HepG2 (cell line): ENCODE results near the gene KLHL36. TPM values are rescaled to one million over a fixed set of nuclear protein-coding genes. Genes with fewer than 3 reads are reported as not detected.
A peak's percentile ranks its signal among the peaks of the same experiment; 100 is the strongest.

Source experiments
- ARID5B ChIP-seq: IDR thresholded peaks from 2 replicates; pipeline ENCODE4 v1.4.0; 2020; ENCODE audit warnings: mild to moderate bottlenecking, missing genetic modification reagents
- CEBPG ChIP-seq: IDR thresholded peaks from 2 replicates; pipeline ENCODE4 v1.6.1; 2016
- DNMT1 ChIP-seq: sonication (generic); formaldehyde crosslinking; IDR thresholded peaks from 2 replicates; pipeline ENCODE4 v1.5.1; 2020; ENCODE audit warnings: mild to moderate bottlenecking, missing genetic modification reagents
- GTF3A ChIP-seq: sonication (generic); formaldehyde crosslinking; conservative IDR thresholded peaks from 2 replicates; pipeline ENCODE4 v1.4.0; 2020; ENCODE audit warnings: mild to moderate bottlenecking, missing genetic modification reagents
- HIC2 ChIP-seq: sonication (generic); formaldehyde crosslinking; IDR thresholded peaks from 2 replicates; pipeline ENCODE4 v1.9.0; 2022; ENCODE audit warnings: low read depth, missing genetic modification reagents
- SP4 ChIP-seq: sonication (generic); formaldehyde crosslinking; IDR thresholded peaks from 2 replicates; pipeline ENCODE4 v1.8.1; 2023; ENCODE audit warnings: mild to moderate bottlenecking, missing genetic modification reagents
- TCF12 ChIP-seq, 2 experiments: fragments of 450-650 bp in 1 of 2; sonication (generic) in 1 of 2; formaldehyde crosslinking in 1 of 2; IDR thresholded peaks; 2 replicates each; pipeline versions ENCODE4 v1.6.1 to v1.8.0; 2017 to 2022; ENCODE audit warnings: antibody characterized with exemption in 1 of 2, mild to moderate bottlenecking in 1 of 2, missing genetic modification reagents in 1 of 2, moderate library complexity in 1 of 2
- THYN1 ChIP-seq: sonication (generic); formaldehyde crosslinking; IDR thresholded peaks from 2 replicates; pipeline ENCODE4 v1.8.1; 2023; ENCODE audit warnings: low read depth, mild to moderate bottlenecking, moderate library complexity, missing genetic modification reagents, borderline replicate concordance
- ZBTB37 ChIP-seq: sonication (generic); formaldehyde crosslinking; IDR thresholded peaks from 2 replicates; pipeline ENCODE4 v1.4.0; 2020; ENCODE audit warnings: mild to moderate bottlenecking, missing genetic modification reagents
- ZFX ChIP-seq: sonication (generic); formaldehyde crosslinking; IDR thresholded peaks from 2 replicates; pipeline ENCODE4 v1.4.0; 2020; ENCODE audit warnings: mild to moderate bottlenecking, low read depth, missing genetic modification reagents, moderate library complexity
- ZNF251 ChIP-seq: sonication (generic); formaldehyde crosslinking; IDR thresholded peaks from 2 replicates; pipeline ENCODE4 v1.9.0; 2021; ENCODE audit warnings: mild to moderate bottlenecking, missing genetic modification reagents
- ZNF772 ChIP-seq: sonication (generic); formaldehyde crosslinking; IDR thresholded peaks from 2 replicates; pipeline ENCODE4 v1.5.0; 2020; ENCODE audit warnings: mild to moderate bottlenecking, missing genetic modification reagents
- ZNF781 ChIP-seq: sonication (generic); formaldehyde crosslinking; IDR thresholded peaks from 2 replicates; pipeline ENCODE4 v1.5.1; 2020; ENCODE audit warnings: borderline replicate concordance, mild to moderate bottlenecking, missing genetic modification reagents; ENCODE audit errors: not compliant biosample characterization
- polyA plus RNA-seq, 8 experiments: library from polyadenylated mRNA; depleted of rRNA in 3 of 8; stranded (reverse) in 7 of 8; unstranded in 1 of 8; fragments of >200 nt; fragmentation: Illumina TruSeq in 4 of 8; extraction: Trizol in 4 of 8; gene quantifications; 2 replicates each; pipeline versions ENCODE4 v1.2.1 to v1.2.3, GENCODE V29; 2011 to 2016; ENCODE audit warnings: low read depth in 4 of 8, missing spikeins in 1 of 8, mixed read lengths in 1 of 8; ENCODE audit not compliant: insufficient read depth in 1 of 8
- total RNA-seq, 5 experiments: library from RNA; depleted of rRNA; stranded (reverse); fragments of >200 nt; fragmentation: Illumina TruSeq; extraction: Trizol; gene quantifications; 2 replicates each; pipeline ENCODE4 v1.2.3, GENCODE V29; 2016; ENCODE audit warnings: low read depth in 1 of 5
- TF ChIP-seq, protein P1 (sequence below): IDR thresholded peaks from 2 replicates; pipeline ENCODE4 v1.6.1; 2016; ENCODE audit warnings: low read depth, missing genetic modification reagents, missing compliant biosample characterization
- TF ChIP-seq, protein P2 (sequence below): sonication (generic); formaldehyde crosslinking; IDR thresholded peaks from 2 replicates; pipeline ENCODE4 v1.4.0; 2020; ENCODE audit warnings: mild to moderate bottlenecking, missing genetic modification reagents

The KLHL36 gene
- total and polyA plus RNA-seq, 2 of the 13 experiments (the other 11 are each of a cell fraction or from before 2014, with no cell fraction given): 24.3 to 26.0 TPM

DNA sequence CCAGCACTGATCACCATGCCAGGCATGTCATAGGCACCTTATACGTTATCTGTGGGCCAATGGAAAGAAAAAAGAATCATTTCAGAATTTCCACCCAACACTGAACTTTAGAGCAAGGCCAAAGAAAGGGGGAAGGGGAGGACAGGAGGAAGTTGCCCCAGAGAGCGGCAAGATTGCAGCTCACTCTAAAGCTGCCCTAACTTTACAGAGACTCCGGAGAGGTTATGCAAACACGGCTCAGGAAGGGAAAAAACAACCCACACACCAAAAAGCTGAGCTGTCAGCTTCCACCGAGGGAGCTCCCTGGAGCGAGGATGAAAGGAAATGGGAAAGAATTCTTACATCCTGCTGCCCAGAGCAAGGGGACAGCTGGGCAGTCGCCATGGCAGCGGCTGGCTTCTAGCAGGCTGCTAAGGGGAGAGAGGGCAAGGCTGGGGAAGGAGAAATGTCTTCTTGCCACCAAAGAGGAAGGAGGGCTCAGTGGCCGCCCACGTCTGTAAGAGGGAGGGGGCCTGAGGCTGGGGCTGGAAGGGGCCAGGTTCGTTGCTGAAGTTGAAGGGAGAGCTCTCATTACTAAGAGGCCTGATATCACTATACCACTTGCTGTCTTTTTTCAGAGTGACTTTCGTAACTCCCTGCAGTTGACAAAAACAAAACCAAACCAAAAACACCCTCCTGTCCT is 48.6 kb upstream of the KLHL36 start (continued):
- TF ChIP-seq, protein P1, sequence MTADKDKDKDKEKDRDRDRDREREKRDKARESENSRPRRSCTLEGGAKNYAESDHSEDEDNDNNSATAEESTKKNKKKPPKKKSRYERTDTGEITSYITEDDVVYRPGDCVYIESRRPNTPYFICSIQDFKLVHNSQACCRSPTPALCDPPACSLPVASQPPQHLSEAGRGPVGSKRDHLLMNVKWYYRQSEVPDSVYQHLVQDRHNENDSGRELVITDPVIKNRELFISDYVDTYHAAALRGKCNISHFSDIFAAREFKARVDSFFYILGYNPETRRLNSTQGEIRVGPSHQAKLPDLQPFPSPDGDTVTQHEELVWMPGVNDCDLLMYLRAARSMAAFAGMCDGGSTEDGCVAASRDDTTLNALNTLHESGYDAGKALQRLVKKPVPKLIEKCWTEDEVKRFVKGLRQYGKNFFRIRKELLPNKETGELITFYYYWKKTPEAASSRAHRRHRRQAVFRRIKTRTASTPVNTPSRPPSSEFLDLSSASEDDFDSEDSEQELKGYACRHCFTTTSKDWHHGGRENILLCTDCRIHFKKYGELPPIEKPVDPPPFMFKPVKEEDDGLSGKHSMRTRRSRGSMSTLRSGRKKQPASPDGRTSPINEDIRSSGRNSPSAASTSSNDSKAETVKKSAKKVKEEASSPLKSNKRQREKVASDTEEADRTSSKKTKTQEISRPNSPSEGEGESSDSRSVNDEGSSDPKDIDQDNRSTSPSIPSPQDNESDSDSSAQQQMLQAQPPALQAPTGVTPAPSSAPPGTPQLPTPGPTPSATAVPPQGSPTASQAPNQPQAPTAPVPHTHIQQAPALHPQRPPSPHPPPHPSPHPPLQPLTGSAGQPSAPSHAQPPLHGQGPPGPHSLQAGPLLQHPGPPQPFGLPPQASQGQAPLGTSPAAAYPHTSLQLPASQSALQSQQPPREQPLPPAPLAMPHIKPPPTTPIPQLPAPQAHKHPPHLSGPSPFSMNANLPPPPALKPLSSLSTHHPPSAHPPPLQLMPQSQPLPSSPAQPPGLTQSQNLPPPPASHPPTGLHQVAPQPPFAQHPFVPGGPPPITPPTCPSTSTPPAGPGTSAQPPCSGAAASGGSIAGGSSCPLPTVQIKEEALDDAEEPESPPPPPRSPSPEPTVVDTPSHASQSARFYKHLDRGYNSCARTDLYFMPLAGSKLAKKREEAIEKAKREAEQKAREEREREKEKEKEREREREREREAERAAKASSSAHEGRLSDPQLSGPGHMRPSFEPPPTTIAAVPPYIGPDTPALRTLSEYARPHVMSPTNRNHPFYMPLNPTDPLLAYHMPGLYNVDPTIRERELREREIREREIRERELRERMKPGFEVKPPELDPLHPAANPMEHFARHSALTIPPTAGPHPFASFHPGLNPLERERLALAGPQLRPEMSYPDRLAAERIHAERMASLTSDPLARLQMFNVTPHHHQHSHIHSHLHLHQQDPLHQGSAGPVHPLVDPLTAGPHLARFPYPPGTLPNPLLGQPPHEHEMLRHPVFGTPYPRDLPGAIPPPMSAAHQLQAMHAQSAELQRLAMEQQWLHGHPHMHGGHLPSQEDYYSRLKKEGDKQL: no peak; the same call in 1 of the 2 replicates
- no peak for TF ChIP-seq DNMT1 (CRISPR knock-in tag)
- peak; percentile 93 for TF ChIP-seq CEBPG (CRISPR knock-in tag)
- TF ChIP-seq ZNF251 (CRISPR knock-in tag): no peak
- TF ChIP-seq ZFX (CRISPR knock-in tag): peak; percentile 63; the same call in 1 of the 2 replicates
- TF ChIP-seq ZNF772 (CRISPR knock-in tag): no peak
- no peak for TF ChIP-seq HIC2
- no peak for TF ChIP-seq TCF12 (IDR thresholded peaks at IDR 0.05)
- no peak for TF ChIP-seq TCF12 (CRISPR knock-in tag; IDR thresholded peaks at IDR 0.05)
- TF ChIP-seq, protein P2, sequence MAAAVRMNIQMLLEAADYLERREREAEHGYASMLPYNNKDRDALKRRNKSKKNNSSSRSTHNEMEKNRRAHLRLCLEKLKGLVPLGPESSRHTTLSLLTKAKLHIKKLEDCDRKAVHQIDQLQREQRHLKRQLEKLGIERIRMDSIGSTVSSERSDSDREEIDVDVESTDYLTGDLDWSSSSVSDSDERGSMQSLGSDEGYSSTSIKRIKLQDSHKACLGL: no peak
- TF ChIP-seq SP4 (CRISPR knock-in tag): no peak
- peak; percentile 69 for TF ChIP-seq ARID5B
- peak; percentile 65; the same call in 1 of the 2 replicates for TF ChIP-seq THYN1 (CRISPR knock-in tag)
- no peak for TF ChIP-seq GTF3A
- TF ChIP-seq ZBTB37 (CRISPR knock-in tag): no peak
- TF ChIP-seq ZNF781 (CRISPR knock-in tag): no peak
